HG02763 (cell line): ENCODE results near the gene IL23A.
"Not testable (repeated sequence)": the region's sequence is repeated elsewhere in the genome, so short reads cannot be mapped to it uniquely, and the experiment has no call there.

Experiments
- ATAC-seq: cut with Tn5 transposase; IDR thresholded peaks from one replicate; pipeline ENCODE4 v1.9.1; 2021; ENCODE audit warnings: mild to moderate bottlenecking, moderate library complexity; ENCODE audit not compliant: unreplicated experiment

Gene IL23A, protein sequence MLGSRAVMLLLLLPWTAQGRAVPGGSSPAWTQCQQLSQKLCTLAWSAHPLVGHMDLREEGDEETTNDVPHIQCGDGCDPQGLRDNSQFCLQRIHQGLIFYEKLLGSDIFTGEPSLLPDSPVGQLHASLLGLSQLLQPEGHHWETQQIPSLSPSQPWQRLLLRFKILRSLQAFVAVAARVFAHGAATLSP

DNA sequence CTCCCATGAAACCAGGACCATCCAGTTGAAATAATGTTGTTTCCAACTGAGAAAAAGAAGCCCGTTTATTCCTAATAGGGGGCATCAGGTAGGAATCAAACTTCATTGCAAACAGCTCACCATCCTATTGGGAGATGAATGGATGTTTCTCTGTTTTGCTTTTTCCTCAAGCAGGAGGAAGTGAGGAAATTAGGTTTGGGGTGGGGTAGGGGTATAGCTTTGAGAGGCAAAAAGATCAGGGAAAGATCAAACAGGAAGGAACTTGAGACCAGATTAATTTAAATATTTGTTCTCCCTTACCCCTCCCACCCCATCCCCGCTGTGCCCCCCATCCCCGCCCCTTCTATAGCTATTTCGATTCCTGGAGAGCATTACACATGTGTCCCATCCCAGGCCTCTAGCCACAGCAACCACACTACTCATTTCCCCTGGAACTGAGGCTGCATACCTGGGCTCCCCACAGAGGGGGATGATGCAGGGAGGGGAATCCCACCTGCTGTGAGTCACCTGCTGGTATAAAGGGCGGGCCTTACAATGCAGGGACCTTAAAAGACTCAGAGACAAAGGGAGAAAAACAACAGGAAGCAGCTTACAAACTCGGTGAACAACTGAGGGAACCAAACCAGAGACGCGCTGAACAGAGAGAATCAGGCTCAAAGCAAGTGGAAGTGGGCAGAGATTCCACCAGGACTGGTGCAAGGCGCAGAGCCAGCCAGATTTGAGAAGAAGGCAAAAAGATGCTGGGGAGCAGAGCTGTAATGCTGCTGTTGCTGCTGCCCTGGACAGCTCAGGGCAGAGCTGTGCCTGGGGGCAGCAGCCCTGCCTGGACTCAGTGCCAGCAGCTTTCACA, at the start of gene IL23A:
IL23A (plus strand) TSS at position 577 of the 850 bp plus-strand sequence; CDS start at position 738, 161 bp downstream.
- no peak for ATAC-seq

DNA sequence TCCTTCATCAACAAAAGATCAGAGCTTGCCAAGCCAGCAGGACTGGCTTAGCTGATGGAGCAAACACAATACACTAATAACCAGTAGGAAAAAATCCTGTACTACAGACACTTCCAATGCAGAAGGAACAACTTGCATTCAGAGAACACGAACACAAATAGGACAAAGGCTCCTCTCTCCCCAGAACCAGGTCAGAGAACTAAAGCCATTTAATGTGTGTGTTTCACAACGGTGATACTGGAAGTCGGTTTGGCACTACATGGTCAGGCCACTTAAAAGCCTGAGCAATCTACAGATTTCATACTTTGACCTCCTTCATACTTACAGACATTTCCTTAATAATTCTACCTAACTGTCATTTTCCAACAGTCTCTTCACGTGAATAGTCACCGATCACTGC, 44.9 kb upstream of the IL23A start:
- no peak for ATAC-seq

DNA sequence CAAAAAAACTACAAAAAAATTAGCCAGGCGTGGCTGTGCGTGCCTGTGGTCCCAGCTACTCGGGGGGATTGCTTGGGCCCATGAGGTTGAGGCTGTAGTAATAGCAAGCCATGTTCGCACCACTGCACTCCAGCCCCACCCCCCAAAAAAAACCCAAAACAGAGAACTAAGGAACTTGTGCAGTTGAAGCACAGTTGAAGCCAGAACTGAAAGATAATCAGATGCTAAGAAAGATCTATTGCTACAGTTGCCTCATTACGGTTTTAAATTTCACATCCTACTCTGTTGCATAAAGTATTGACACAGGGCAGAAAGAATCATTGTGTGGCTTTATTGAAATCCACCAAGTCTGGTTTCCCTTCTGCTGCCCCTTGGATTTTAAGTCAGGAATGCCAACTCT, 42.4 kb upstream of the IL23A start:
- ATAC-seq: no peak

DNA sequence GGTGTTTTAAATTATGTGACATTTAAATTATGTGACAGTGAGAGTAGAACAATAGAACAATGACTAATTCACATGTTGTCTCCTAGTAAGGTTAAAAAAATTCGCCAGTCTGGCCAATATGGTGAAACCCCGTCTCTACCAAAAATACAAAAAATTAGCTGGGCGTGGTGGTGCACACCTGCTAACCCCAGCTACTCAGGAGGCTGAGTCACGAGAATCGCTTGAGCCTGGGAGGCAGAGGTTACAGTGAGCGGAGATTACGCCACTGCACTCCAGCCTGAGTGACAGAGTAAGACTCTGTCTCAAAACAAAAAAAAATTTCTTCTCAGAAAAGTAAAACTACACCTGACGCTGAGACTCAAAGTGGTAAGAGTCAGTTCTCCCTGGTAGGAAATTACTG, 41.3 kb upstream of the IL23A start:
- no peak for ATAC-seq

DNA sequence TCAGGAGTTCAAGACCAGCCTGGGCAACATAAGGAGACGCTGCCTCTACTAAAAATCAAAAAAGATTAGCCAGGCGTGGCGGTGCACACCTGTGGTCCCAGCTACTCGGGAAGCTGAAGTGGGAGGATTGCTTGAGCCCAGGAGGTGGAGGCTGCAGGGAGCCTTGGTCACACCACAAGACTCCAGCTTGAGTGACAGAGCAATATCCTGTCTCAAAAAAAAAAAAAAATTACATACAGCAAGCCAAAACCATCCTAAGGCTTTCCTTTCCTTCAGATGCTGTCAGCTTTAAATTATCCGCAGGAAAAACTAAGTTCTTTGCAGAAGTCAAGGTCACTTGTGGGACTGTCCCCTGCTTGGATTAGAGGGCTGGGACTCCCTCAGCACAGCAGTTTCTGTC, 39.9 kb upstream of the IL23A start:
- no peak for ATAC-seq

DNA sequence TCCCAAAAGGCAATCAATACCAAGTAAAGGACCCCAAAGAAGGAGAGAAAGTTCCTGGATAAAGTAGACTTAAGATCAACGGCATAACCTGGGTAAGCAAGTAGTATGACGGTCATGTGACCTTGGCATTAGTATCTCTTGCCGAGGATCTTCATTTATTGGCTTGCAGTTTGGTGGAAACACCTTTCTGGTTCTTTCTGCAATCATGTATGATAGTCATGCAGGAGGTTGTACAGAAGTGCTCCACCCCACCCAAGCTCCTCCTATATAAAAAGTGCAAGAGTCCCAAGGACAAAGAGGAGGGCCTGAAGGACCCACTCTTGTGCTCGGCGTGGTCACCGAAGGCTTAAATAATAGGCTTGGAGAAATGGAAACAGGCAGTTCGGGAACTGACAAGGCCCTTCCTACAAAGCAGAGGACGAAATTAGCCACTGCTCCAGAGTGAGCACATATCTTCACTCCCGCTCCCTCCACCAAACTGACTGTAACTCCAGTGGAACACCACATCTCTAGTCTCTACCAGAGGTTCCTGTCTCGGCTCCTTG, 39.3 kb upstream of the IL23A start:
- no peak for ATAC-seq

DNA sequence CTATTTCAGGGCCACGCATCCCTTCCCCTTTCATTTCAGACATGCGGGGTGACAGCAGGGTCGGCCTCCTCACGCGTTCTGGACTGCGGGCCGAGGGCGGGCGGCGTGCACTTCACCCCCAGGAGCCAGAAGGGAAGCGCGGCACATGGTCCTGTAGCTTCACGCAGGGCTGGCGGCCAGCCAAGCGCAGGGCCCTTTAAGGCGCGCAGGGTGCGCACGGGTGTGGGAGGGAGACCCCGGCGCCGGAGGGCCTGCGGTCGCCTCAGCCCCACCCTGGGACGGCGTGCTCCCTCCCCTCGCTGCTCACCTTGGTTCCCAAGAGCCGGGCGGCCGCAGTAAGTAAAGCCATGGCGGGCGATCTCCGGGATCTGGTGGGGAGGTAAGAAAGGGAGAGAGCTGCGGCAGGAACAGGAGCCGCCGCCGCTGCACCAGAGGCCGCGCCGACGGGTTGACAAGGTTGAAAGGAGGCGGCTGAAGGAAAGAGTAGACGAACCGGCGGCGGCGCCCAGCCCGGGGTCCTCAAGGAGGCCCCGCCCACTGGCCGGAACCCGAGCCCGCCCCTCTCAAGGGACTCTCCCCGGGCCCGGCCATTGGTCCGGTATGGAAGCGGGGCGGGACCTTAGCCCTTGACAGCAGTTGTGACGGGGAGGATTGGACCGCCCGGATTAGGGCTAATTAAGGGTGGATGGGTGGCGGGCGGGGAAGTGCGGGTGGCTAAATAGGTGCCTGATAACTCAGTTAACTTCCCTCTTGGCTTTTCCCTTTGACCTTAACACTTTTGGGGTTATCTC, 38.6 kb upstream of the IL23A start, which contains the start of gene CS:
CS (minus strand) TSS at position 478 of the 791 bp plus-strand sequence; CDS start at position 349, 129 bp downstream.
- ATAC-seq: peak; percentile 93

DNA sequence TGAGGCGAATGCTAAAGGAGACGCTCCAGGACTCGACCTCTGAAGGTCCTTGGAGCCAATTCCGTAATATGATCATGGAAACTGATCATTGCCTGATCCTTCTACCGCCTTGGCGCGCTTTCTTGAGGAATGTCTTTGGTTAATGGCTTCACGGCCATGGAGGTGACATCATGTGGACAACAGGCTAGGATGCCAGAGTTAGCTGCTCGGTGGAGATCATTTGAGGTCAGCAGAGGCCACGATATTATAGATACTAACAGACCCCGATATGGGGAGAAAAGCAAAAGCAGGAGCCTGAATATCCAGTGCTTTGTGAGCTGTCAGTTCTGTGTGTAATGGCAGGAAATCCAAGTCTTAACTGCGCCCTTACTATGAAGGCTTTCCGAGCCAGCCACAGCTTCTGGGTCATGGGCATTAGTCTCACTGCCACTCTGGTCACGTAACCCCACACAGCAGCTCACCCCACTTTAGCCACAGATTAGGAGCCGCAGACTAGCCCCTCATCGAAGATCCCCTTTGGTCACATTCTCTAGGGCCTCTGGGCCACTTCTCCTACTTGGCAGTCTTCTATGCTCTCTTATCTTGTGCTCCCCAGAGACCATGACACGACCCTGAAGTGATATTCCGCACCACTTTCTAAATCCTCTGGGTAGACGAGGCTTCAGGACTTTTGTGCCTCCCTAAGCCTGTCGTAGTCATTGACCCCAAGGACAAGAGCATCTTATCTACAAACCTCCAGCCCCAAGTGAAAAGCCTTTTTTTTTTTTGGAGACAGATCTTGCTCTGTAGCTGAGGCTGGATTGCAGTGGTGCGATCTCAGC, 37.8 kb upstream of the IL23A start:
- no peak for ATAC-seq

DNA sequence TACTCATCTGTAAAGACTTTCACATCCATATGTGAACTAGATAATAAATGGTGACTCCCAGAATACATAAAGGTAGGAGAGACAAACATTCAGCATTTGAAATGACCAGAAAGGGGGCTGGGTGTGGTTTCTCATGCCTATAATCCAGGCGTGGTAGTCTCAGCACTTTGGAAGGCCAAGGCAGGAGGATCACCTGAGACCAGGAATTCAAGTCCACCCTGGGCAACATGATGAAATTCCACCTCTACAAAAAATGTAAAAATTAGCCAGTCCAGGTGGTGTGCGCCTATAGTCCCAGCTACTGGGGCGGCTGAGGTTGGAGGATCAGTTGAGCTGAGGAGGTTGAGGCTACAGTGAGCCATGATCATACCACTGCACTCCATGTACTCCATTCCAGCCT, 34.4 kb upstream of the IL23A start:
- no peak for ATAC-seq

DNA sequence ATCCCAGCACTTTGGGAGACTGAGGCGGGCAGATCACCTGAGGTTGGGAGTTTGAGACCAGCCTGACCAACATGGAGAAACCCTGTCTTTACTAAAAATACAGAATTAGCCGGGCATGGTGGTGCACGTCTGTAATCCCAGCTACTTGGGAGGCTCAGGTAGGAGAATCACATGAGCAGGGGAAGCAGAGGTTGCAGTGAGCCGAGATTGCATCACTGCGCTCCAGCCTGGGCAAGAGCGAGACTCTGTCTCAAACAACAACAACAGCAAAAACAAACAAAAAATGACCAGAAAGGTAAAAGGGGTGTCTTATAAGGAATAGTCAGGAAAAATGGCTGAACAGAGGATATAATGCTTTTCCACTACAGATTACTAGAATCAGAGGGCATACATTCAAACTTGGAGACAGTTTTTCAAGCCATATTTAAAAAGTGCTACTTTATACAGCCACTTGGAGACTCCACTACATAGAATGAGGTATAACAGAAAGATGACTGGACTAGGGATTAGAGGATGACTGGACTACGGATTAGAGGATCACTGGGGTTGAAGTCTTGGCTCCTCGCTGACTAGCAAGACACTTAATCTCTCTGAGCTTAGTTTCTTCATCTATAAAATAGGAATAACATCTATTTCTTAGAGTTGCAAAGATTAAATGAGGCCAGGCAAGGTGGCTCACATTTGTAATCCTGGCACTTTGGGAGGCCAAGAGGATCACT, 33.7 kb upstream of the IL23A start:
- ATAC-seq: no peak

DNA sequence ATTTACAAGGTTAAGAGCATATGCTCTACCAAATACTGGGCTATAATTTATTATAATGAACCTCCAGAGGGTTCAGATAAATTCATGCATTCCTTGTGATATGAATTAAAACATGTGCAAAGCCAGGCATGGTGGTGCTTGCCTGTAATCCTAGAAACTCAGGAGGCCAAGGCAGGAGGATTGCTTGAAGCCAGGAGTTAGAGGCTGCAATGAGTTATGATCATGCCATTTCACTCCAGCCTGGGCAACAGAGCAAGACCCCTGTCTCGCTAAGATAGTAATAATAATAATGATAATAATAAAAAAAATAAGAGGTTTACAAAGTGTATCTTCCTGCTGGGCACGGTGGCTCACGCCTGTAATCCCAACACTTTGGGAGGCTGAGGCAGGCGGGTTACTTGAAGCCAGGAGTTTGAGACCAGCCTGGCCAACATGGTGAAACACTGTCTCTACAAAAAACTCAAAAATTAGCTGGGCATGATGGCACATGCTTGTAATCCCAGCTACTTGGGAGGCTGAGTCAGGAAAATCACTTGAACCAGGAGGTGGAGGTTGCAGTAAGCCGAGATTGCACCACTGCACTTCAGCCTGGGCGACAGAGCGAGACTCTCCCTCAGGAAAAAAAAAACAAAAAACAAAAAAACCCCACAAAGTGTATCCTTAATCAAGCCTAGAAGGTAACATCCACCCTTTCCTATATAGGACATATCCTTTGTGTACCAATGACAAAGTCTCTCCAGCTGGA, 31.3 kb upstream of the IL23A start:
- no peak for ATAC-seq

DNA sequence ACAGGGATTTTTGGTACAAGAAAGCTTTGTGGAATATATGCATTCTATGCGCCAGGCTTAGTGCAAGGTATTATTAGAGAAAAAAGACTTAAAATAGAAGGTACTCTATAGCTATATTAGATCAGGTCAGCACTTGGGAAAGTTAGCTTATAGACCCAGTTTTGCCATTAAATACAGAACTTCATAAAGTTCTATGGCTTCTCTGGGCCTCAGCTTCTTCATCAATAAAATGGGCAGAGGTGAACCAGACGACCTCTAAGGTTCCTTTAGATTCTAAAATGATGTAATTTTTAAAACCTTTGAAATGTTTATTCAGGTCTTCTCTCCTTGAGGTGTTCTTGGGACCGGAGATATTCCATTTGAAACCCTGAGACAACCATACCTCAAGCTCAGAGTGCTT, 30.0 kb upstream of the IL23A start:
- no peak for ATAC-seq

DNA sequence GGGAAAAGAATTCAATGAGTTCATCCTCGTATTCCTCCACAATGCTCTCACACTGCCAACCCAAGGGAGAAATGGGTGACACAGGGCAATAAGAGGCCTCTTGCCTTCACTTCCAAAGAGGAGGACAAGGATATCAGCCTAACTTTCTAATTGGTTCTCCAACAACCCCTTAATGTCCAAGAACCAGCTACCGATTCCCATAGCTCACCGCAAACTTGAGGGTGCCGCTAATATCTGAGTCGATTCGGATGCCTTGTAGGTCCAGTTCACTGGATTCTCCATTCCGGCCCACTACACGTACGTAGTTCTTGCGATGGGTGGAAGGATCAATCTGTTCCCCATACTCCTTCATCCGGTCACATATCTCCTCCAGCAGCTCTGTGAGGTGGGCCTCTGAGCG, 27.7 kb upstream of the IL23A start:
- no peak for ATAC-seq

DNA sequence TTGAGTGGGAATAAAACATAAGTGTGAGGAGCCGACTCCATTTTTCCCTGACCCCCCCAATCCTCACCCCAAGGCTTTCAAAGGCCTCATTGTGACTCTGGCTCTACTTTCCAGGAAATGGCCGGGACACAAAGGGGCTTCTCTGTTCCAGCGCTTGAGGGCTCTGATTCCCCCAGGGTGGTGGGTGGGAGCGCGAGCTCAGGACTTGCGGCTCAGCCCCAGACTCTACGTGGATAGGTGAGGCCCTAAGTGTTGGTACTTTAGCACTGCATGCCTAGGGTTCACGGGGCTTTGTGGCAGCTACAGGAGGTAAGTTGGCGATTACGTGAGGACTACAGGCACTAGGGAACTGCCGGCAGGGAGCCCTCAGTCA, 23.4 kb upstream of the IL23A start:
- no peak for ATAC-seq

DNA sequence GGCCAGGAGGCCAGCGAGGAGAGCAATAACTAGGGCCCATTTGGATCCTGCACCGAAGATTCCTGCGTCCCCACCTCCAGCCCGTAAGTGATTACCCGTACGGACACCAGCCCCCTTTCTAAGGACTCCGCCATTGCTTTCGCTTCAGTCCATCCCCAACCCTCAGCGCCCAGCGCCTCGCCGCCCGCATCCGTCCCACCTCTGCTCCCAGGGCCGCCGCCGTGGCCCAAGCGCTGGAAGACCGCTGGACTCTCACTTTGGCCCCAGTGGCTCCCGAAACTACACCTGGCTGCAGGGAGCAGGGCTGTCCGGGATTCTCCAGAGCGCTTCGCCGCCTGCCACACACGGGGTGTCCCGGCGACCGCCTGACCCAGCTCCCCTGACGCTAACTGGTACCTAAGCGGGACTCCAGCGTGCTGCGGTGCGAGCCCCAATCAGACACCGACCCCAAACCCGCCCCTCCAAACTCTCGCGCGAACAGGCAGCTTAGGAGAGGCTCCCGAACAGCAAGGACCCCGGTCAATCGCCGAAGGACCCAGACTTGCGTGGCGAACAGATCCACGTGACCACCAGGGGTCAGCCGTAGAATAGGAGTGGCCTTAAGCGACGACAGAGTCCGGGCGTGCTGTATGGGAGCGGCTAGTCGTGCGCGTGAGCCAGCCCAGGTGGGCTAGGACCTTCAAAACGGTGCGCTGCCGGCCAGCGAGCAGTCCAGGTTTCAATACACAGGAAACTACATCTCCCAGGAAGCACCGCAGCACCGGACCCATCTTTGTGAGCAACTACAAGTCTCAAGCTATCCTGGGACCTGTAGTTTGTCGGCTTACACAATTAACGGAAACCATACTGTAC, 22.8 kb upstream of the IL23A start, which contains the start of gene CNPY2:
CNPY2 (minus strand) TSS at position 367 of the 852 bp plus-strand sequence. CDS start 771 bp downstream, outside the sequence.
- peak; percentile 87 for ATAC-seq

DNA sequence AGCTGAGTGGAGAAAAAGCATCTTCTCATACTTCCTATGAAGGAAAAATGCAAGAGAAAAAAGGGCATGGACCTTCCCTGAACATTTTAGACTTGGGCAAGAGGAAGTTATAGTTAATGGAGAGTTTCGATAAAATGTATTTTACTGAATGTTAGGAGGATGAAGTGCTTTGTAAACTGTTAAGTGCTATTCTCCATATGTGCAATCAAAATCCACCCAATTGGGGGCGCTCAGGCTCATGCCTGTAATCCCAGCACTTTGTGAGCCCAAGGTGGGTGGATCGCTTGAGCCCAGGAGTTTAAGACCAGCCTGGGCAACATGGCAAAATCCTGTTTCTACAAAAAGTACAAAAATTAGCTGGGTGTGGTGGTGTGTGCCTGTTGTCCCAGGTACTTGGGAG, 21.0 kb upstream of the IL23A start:
- ATAC-seq: no peak

DNA sequence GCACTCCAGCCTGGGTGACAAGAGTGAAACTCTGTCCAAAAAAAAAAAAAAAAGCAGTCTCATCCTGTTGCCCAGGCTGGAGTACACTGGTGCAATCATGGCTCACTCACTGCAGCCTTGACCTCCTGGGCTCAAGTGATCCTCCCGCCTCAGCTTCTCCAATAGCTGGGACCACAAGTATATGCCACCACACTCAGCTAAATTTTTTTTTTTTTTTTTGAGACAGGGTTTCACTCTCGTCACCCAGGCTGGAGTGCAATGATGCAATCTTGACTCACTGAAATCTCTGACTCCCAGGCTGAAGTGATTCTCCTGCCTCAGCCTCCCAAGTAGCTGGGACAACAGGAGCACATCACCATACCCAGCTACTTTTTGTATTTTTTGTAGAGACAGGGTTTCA, 17.7 kb upstream of the IL23A start:
- no peak for ATAC-seq

DNA sequence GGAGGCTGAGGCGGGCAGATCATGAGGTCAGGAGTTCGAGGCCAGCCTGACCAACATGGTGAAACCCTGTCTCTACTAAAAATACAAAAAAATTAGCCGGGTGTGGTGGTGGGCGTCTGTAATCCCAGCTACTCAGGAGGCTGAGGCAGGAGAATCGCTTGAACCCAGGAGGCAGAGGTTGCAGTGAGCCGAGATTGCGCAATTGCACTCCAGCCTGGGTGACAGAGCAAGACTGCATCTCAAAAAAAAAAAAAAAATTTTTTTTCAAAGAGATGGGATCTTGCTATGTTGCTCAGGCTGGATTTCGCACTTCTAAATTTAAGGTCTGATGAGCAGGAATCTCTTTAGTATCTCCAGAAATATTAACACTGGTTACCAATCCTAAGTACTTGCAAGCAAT, 17.1 kb upstream of the IL23A start:
- not testable (repeated sequence) for ATAC-seq
